Adipose tissue (tissue), 3 donors: ENCODE data around the gene ABCD1. TPM values are rescaled to one million over a fixed set of nuclear protein-coding genes. Genes with fewer than 3 reads are reported as not detected.
"Not testable (repeated sequence)": the region's sequence is repeated elsewhere in the genome, so short reads cannot be mapped to it uniquely, and the experiment has no call there.

ENCODE experiments used
- H3K27ac ChIP-seq: one replicate; pipeline ENCODE4 v1.5.1; 2013; ENCODE audit warnings: low read depth, low read length
- WGBS, 3 donors: extraction: QIAGEN DNeasy Blood & Tissue Kit; methylation state at CpG; one replicate each; pipeline ENCODE4 v1.1.7; 2013; 5-methylcytosine and 5-hydroxymethylcytosine counted together
- polyA plus RNA-seq, 3 donors: library from polyadenylated mRNA; stranded (reverse); fragments of 200-250 nt; gene quantifications; one replicate each; pipeline ENCODE4 v1.2.3, GENCODE V29; 2013
- donor health status: healthy with polysubstance abuse.
- donor health status: Bipolar disorder and iron deficiency.
- donor health status: healthy.

The ABCD1 gene
- polyA plus RNA-seq, 3 donors = 7.5 to 29.9 (median 9.6) TPM

- 15 to 50% (median 29%) methylated on average over 21 to 23 of the region's 23 CpGs for WGBS, 3 donors
- H3K27ac ChIP-seq = no peak overlapping the region
Observed at GRCh38 chrX:153727123-153727931, 2.7 kb downstream of the ABCD1 start.

GRCh38 chrX:153728095-153728494 lies 3.4 kb downstream of the ABCD1 start:
- WGBS, 3 donors = 41 to 87% (median 86%) methylated on average over 4 to 6 of the region's 6 CpGs
- H3K27ac ChIP-seq = no peak overlapping the region

- WGBS, 3 donors = 90 to 94% (median 92%) methylated on average over 13 to 23 of the region's 23 CpGs
- H3K27ac ChIP-seq = no peak overlapping the region
Observed at GRCh38 chrX:153728951-153729631, 4.4 kb downstream of the ABCD1 start.

GRCh38 chrX:153730115-153730514 lies 5.5 kb downstream of the ABCD1 start:
- WGBS, 3 donors = 91 to 96% (median 96%) methylated on average over 21 to 23 of the region's 23 CpGs
- H3K27ac ChIP-seq = not testable (repeated sequence)

GRCh38 chrX:153731117-153731844 lies 6.6 kb downstream of the ABCD1 start:
- 75 to 90% (median 85%) methylated on average over 6 of the region's 6 CpGs for WGBS, 3 donors
- H3K27ac ChIP-seq = no peak overlapping the region

GRCh38 chrX:153731845-153732215 lies 7.2 kb downstream of the ABCD1 start:
- WGBS, 3 donors = 64 to 98% (median 95%) methylated on average over 3 of the region's 3 CpGs
- H3K27ac ChIP-seq = no peak overlapping the region

- H3K27ac ChIP-seq = no peak overlapping the region
- 84 to 95% (median 88%) methylated on average over 14 of the region's 14 CpGs for WGBS, 3 donors
Observed at GRCh38 chrX:153732401-153732800, 7.7 kb downstream of the ABCD1 start.

- 85 to 88% (median 87%) methylated on average over 13 to 15 of the region's 15 CpGs for WGBS, 3 donors
Observed at GRCh38 chrX:153733651-153734240, 9.1 kb downstream of the ABCD1 start.

GRCh38 chrX:153734871-153735270 lies 10.2 kb downstream of the ABCD1 start:
- no peak overlapping the region for H3K27ac ChIP-seq
- WGBS, 3 donors = 88 to 97% (median 95%) methylated on average over 2 of the region's 2 CpGs

More at GRCh38 chrX:153733651-153734240, 9.1 kb downstream of the ABCD1 start:
- no peak overlapping the region for H3K27ac ChIP-seq

- WGBS, 3 donors = 84 to 89% (median 86%) methylated on average over 9 of the region's 9 CpGs
- H3K27ac ChIP-seq = no peak overlapping the region
Observed at GRCh38 chrX:153735274-153735673, 10.6 kb downstream of the ABCD1 start.

- WGBS, 3 donors = 86 to 93% (median 93%) methylated on average over 20 to 30 of the region's 30 CpGs
- no peak overlapping the region for H3K27ac ChIP-seq
Observed at GRCh38 chrX:153736071-153736820, 11.6 kb downstream of the ABCD1 start.

GRCh38 chrX:153736871-153737441 lies 12.3 kb downstream of the ABCD1 start:
- WGBS, 3 donors = 72 to 90% (median 86%) methylated on average over 12 to 15 of the region's 15 CpGs

GRCh38 chrX:153738056-153738605 lies 13.5 kb downstream of the ABCD1 start:
- no peak overlapping the region for H3K27ac ChIP-seq
- 93 to 98% (median 96%) methylated on average over 8 to 27 of the region's 27 CpGs for WGBS, 3 donors

More at GRCh38 chrX:153736871-153737441, 12.3 kb downstream of the ABCD1 start:
- no peak overlapping the region for H3K27ac ChIP-seq

GRCh38 chrX:153739754-153740486 lies 15.3 kb downstream of the ABCD1 start:
- 84 to 91% (median 88%) methylated on average over 22 to 29 of the region's 29 CpGs for WGBS, 3 donors
- no peak overlapping the region for H3K27ac ChIP-seq

GRCh38 chrX:153740631-153741222 lies 16.1 kb downstream of the ABCD1 start:
- 86 to 94% (median 87%) methylated on average over 3 to 16 of the region's 16 CpGs for WGBS, 3 donors
- no peak overlapping the region for H3K27ac ChIP-seq

GRCh38 chrX:153741446-153741845 lies 16.8 kb downstream of the ABCD1 start:
- H3K27ac ChIP-seq = no peak overlapping the region
- WGBS, 3 donors = 71 to 86% (median 81%) methylated on average over 10 to 14 of the region's 14 CpGs
